Measurements from ENCODE around the gene RBFOX1.

- TF ChIP-seq CTCF (IDR thresholded peaks at IDR 0.05) (no peak), POLR2A (IDR thresholded peaks at IDR 0.05) (no peak)
These were observed 58.3 kb downstream of the RBFOX1 start for GRCh38 chr16:7390974-7391373.
